Tibial artery (tissue), 4 donors: Measurements from ENCODE around the gene ARFGEF2.

Experiments used
- DNase-seq, 2 donors: peaks; one replicate each; pipeline ENCODE4 v3.0.0-alpha.2; 2019
- H3K27ac ChIP-seq, 2 donors: fragments of 200-600 bp; sonication (generic) in 1 of 2; 1 replicate in 1 of 2; 2 replicates in 1 of 2; pipeline ENCODE4 v1.5.1; 2018 to 2019; ENCODE audit warnings: mild to moderate bottlenecking in 1 of 2
- H3K27me3 ChIP-seq, 2 donors: fragments of 200-600 bp; sonication (generic) in 1 of 2; one replicate each; pipeline versions ENCODE4 v1.5.1 to v1.6.0; 2016 to 2019
- H3K36me3 ChIP-seq, 3 donors: fragments of 200-600 bp; sonication (generic) in 2 of 3; one replicate each; pipeline ENCODE4 v1.5.1; 2016 to 2019; ENCODE audit warnings: mild to moderate bottlenecking in 2 of 3
- H3K4me1 ChIP-seq, 4 donors: fragments of 200-600 bp; sonication (generic) in 2 of 4; 1 replicate in 3 of 4; 2 replicates in 1 of 4; pipeline ENCODE4 v1.5.1; 2016 to 2019
- H3K4me3 ChIP-seq, 2 donors: fragments of 200-600 bp; sonication (generic) in 1 of 2; 1 replicate in 1 of 2; 2 replicates in 1 of 2; pipeline ENCODE4 v1.5.1; 2018 to 2019; ENCODE audit warnings: mild to moderate bottlenecking in 2 of 2
- H3K9me3 ChIP-seq, 3 donors: fragments of 200-600 bp; sonication (generic) in 1 of 3; one replicate each; pipeline ENCODE4 v1.5.1; 2016 to 2019
- intact Hi-C: fragments of 100-400 bp; cut with DNase I; formaldehyde crosslinking; loops from one replicate; pipeline ENCODE4 v1.15.0; 2023; ENCODE audit warnings: low total_unique reads
- TF ChIP-seq, protein P1 (sequence below), 2 experiments: fragments of 200-600 bp in 1 of 2; fragments of 450-650 bp in 1 of 2; IDR thresholded peaks; one replicate each; pipeline ENCODE4 v1.5.1; 2017 to 2019; ENCODE audit warnings: antibody characterized with exemption in 2 of 2, mild to moderate bottlenecking in 1 of 2, moderate library complexity in 1 of 2

The ARFGEF2 gene

DNA sequence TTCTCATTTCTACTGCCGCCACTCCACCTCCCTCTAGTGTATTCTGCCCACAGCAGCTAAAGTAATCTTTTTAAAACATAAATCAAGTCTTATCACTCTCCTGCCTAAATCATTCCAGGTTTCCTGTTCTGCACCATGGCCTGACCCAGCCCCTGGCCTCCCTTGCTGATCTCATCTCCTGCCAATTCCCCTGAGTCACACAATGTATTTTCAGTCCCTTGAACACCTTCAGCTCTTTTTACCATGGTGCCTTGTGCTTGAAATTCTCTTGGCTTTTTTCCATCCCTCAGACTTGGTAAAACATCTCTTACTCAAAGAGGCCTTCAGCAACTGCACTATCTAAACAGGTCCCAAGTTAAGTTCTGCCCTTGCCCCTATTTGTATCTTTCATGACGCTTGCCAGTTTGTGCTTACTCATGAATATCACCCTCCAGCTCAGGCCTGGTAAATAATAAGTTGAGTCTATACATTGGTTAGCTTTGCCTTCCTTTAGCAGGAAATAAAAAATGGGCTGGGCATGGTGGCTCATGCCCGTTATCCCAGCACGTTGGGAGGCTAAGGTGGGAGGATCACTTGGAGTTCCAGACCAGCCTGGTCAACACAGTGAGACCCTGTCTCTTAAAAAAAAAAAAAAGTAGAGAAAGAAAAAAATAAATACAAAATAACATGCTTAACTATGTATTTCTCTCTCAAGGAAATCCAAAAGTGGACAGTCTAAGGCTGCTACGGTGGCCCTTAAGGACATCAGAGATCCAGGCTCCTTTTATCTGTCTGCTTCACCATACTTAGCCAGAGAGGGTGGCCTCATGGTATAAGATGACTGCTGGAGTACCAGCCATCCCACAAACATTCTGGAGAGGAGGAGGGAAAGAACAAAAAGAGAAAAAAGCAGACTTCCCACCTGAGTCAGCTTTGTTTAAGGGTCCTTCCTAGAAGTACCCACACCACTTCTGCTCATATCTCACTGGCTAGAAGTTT is 62.2 kb downstream of the ARFGEF2 start:
- Histone ChIP-seq H3K27me3 (no peaks in the 10 kb centered on the region), H3K4me3 (no peak overlapping the region), H3K4me1 (no peaks in the 10 kb centered on the region), H3K27ac (no peak overlapping the region), H3K36me3 (peaks cover 61 to 82% (median 70%) of the 10 kb centered on the region in 3 donors), H3K9me3 (no peaks in the 10 kb centered on the region)
- TF ChIP-seq, protein P1, sequence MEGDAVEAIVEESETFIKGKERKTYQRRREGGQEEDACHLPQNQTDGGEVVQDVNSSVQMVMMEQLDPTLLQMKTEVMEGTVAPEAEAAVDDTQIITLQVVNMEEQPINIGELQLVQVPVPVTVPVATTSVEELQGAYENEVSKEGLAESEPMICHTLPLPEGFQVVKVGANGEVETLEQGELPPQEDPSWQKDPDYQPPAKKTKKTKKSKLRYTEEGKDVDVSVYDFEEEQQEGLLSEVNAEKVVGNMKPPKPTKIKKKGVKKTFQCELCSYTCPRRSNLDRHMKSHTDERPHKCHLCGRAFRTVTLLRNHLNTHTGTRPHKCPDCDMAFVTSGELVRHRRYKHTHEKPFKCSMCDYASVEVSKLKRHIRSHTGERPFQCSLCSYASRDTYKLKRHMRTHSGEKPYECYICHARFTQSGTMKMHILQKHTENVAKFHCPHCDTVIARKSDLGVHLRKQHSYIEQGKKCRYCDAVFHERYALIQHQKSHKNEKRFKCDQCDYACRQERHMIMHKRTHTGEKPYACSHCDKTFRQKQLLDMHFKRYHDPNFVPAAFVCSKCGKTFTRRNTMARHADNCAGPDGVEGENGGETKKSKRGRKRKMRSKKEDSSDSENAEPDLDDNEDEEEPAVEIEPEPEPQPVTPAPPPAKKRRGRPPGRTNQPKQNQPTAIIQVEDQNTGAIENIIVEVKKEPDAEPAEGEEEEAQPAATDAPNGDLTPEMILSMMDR (IDR thresholded peaks at IDR 0.05), result no peak
- intact Hi-C loops, result no loop called here
- DNase-seq, result no peak

DNA sequence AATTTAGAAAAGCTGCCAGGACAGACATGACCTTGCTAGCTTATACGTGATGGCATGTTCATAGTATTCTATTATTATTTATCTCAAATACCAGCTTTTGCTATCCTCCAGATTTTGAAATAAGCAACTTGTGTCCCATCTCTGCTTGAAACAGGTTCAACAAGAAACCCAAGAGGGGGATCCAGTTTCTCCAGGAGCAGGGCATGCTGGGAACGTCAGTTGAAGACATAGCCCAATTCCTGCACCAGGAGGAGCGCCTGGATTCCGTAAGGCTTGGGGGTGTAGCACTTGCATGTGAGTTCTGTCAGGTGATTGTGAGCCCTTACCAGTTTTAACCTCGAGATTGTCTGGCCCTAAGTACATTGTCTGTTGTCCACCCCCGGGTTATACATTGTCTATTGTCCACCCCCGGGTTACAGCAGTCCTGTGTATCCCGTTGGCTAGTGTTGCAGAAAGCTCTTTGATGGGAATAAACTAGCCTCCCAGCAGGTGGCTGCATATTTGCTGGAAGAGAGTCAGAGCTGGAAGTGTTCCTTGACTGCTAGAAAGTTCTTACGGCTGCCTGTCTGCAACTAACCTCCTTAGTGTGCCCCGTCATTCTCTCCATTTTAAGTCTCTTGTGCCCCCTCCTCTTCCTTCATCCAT is 63.2 kb downstream of the ARFGEF2 start:
- no peak overlapping the region for H3K4me3 ChIP-seq
- H3K36me3 ChIP-seq, result peaks cover 70 to 83% (median 76%) of the 10 kb centered on the region in 3 donors
- no peak overlapping the region for H3K27ac ChIP-seq
- no peaks in the 10 kb centered on the region for H3K27me3 ChIP-seq
- no peak for DNase-seq
- intact Hi-C loops, result no loop called here
- H3K4me1 ChIP-seq, result no peaks in the 10 kb centered on the region
- TF ChIP-seq, protein P1 (IDR thresholded peaks at IDR 0.05), result no peak
- H3K9me3 ChIP-seq, result no peaks in the 10 kb centered on the region

DNA sequence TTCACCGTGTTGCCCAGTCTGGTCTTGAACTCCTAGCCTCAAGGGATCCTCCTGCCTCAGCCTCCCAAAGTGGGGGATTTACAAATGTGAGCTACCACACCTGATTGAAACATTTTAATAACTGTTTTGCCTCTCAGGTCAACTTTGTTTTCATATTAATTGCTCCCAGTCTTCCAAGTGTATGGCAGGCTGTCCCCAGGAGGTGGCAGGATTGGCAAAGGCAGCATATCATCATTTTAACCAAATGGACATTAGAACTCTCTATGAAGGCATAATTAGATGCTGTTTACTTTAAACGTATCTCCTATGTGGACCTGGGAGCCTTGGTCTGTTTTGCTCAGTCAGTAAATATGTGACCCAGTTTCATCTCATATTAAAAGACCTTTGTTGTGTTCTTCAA is 65.4 kb downstream of the ARFGEF2 start:
- H3K27ac ChIP-seq, result no peak overlapping the region
- TF ChIP-seq, protein P1 (IDR thresholded peaks at IDR 0.05), result no peak
- H3K4me1 ChIP-seq, result no peaks in the 10 kb centered on the region
- no peak for DNase-seq
- H3K36me3 ChIP-seq, result peaks cover 92 to 100% (median 98%) of the 10 kb centered on the region in 3 donors
- H3K4me3 ChIP-seq, result no peak overlapping the region
- intact Hi-C loops, result no loop called here
- no peaks in the 10 kb centered on the region for H3K9me3 ChIP-seq
- H3K27me3 ChIP-seq, result no peaks in the 10 kb centered on the region

DNA sequence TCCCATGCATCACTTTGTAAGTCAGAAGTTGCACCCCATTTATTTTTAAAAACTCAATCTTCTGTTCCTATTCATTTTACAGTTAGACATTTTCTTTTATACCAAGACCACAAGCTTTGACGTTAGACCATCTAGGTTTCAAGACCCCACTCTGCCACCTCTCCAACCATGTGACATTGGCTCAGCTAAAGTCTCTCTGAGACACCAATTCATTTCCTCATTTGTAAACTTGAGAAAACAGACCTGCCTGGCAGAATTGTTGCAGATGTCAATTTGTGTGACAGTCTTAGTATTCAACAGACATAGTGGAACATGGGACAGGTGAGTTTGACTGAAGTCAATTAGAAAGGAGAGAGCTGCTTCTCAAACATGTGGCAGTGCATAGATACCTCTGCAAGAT is 69.0 kb downstream of the ARFGEF2 start:
- Histone ChIP-seq H3K36me3 (peaks cover 99 to 100% (median 99%) of the 10 kb centered on the region in 3 donors), H3K27ac (no peak overlapping the region), H3K4me3 (no peak overlapping the region), H3K27me3 (no peaks in the 10 kb centered on the region), H3K4me1 (no peaks in the 10 kb centered on the region), H3K9me3 (no peaks in the 10 kb centered on the region)
- intact Hi-C loops, result no loop called here
- DNase-seq, result no peak
- TF ChIP-seq, protein P1 (IDR thresholded peaks at IDR 0.05), result no peak

DNA sequence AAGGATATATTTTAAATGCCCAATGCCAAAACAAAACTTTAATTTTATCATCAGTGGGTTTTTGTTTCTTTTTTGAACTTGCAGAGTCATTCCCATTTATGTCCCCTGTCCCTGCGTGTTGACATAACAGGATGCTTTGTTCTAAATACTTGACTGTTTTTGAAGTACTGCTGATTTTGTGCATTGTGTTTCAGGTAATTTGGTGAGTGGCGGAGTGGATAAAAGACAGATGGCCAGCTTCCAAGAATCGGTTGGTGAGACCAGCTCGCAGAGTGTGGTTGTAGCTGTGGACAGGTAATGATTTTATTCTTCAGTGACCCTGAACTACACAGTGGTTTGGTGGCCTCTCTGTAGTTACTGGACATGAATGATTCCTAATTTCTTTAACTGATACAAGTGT is 74.1 kb downstream of the ARFGEF2 start:
- H3K27ac ChIP-seq, result no peak overlapping the region
- peaks cover 97 to 100% (median 99%) of the 10 kb centered on the region in 3 donors for H3K36me3 ChIP-seq

More for the DNA sequence above, 74.1 kb downstream of the ARFGEF2 start:
- H3K9me3 ChIP-seq, result no peaks in the 10 kb centered on the region
- no peaks in the 10 kb centered on the region for H3K27me3 ChIP-seq
- no peak overlapping the region for H3K4me3 ChIP-seq
- H3K4me1 ChIP-seq, result no peaks in the 10 kb centered on the region
- DNase-seq, result no peak
- TF ChIP-seq, protein P1 (IDR thresholded peaks at IDR 0.05), result no peak
- intact Hi-C loops, result no loop called here
